NCI-H2196 treated with DMSO at 0.1 percent for 48 hours (cell line): ENCODE data around the gene PPP1R12C.
"Not testable (repeated sequence)": the region's sequence is repeated elsewhere in the genome, so short reads cannot be mapped to it uniquely, and the experiment has no call there.

ENCODE experiments used
- DNase-seq: peaks from one replicate; lab custom pipeline; 2025; ENCODE audit not compliant: unreplicated experiment; lab: John Stamatoyannopoulos, UW

The PPP1R12C gene

GRCh38 chr19:55116859-55117662 is at the start of gene PPP1R12C:
TSS of gene PPP1R12C (minus strand) at chr19:55117637. CDS start at chr19:55117543, 94 bp downstream.
- no peak for DNase-seq

GRCh38 chr19:55166530-55167268 is 49.3 kb upstream of the PPP1R12C start, which contains the start of gene DNAAF3:
TSS of gene DNAAF3 (minus strand) at chr19:55166613. CDS start at chr19:55166413, 200 bp downstream.
- peak; percentile 98 for DNase-seq

GRCh38 chr19:55165952-55166529 is 48.6 kb upstream of the PPP1R12C start:
- DNase-seq: peak; percentile 77

GRCh38 chr19:55161571-55162322 is 44.3 kb upstream of the PPP1R12C start:
- DNase-seq: no peak

GRCh38 chr19:55160986-55161365 is 43.5 kb upstream of the PPP1R12C start:
- no peak for DNase-seq

- peak; percentile 97 for DNase-seq
These were observed 42.9 kb upstream of the PPP1R12C start for GRCh38 chr19:55160128-55160985.

GRCh38 chr19:55158848-55159749 is 41.7 kb upstream of the PPP1R12C start:
- DNase-seq: no peak

GRCh38 chr19:55158423-55158822 is 41.0 kb upstream of the PPP1R12C start:
- DNase-seq: no peak

- DNase-seq: no peak
These were observed 39.8 kb upstream of the PPP1R12C start, which contains the start of gene TNNI3 for GRCh38 chr19:55157064-55157908. TSS of gene TNNI3 (minus strand) at chr19:55157732. CDS start at chr19:55157589, 143 bp downstream.

GRCh38 chr19:55156202-55157063 is 39.0 kb upstream of the PPP1R12C start:
- peak; percentile 90 for DNase-seq

- DNase-seq: not testable (repeated sequence)
These were observed 38.3 kb upstream of the PPP1R12C start for GRCh38 chr19:55155784-55156183.

- DNase-seq: no peak
These were observed 36.3 kb upstream of the PPP1R12C start for GRCh38 chr19:55153652-55154264.

- no peak for DNase-seq
These were observed 34.6 kb upstream of the PPP1R12C start for GRCh38 chr19:55152017-55152416.

GRCh38 chr19:55149078-55150003 is 31.9 kb upstream of the PPP1R12C start, which contains the start of gene TNNT1:
TSS of gene TNNT1 (minus strand) at chr19:55149206. CDS start at chr19:55147157, 2,049 bp downstream.
- no peak for DNase-seq

- DNase-seq: no peak
These were observed 30.3 kb upstream of the PPP1R12C start for GRCh38 chr19:55147545-55148251.
